ENCODE measurements around the gene RASGEF1C. TPM values are rescaled to one million over a fixed set of nuclear protein-coding genes. Genes with fewer than 3 reads are reported as not detected.

RASGEF1C gene
- total RNA-seq, 2 experiments from 2014 or later, result not detected

DNA sequence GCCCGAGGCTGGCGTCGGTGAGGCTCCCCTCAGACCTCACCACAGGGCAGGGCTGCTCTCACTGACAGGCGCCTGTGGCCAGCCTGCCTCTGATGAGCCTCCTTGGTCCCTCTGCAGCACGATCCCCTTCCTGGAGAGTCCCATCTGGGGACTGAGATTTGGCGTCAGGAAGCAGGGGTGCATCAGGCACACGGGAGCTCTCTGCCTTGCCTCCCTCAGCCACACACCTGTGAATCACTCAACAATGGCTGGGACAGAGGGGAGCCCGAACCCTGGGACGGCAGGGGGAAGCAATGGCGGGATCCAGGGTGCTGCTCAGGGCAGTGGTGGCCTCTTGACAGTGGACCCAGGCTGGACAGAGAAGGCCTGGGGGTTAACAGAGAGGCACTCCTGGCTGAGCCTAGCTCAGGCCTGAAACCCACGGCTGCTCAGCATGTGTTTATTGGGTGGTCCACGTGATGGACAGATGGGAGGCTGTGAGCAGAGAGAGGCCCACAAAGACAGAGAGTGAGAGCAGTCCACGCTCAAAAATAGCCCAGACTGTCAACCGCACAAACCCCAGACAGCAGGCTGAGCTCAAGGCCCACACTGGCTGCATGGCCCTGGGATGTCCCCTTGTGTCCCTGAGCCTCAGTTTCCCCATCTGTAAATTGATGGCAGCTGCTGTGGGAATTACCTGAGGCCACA lies 11.9 kb downstream of the RASGEF1C start:
- Histone ChIP-seq H3K4me3 (ENCODE audit: low read length) (no peak overlapping the region), H3K9me3 (ENCODE audit: control insufficient read depth in 1 of 2, insufficient read depth in 1 of 2, low read length in 2 of 2) (peaks cover 0 to 23% of the 10 kb centered on the region in 2 experiments), H3K27me3 (ENCODE audit: control insufficient read depth in 1 of 2, insufficient read depth in 2 of 2, low read length in 2 of 2) (peaks cover 0 to 4% of the 10 kb centered on the region in 2 experiments), H3K4me1 (ENCODE audit: insufficient read depth, low read length) (no peaks in the 10 kb centered on the region), H3K27ac (ENCODE audit: low read depth in 1 of 2, low read length in 2 of 2) (no peak overlapping the region), H3K36me3 (ENCODE audit: insufficient read depth, low read length) (no peaks in the 10 kb centered on the region)
- no peak overlapping the region for H3K27ac Mint-ChIP-seq
- POLR2A ChIA-PET, result no interaction called here
- peaks cover 35% of the 10 kb centered on the region for H3K27me3 Mint-ChIP-seq
- no peaks in the 10 kb centered on the region for H3K4me1 Mint-ChIP-seq (ENCODE audit: low read depth)
- no peak for ATAC-seq (ENCODE audit: poor library complexity)
- TF ChIP-seq, protein P1, sequence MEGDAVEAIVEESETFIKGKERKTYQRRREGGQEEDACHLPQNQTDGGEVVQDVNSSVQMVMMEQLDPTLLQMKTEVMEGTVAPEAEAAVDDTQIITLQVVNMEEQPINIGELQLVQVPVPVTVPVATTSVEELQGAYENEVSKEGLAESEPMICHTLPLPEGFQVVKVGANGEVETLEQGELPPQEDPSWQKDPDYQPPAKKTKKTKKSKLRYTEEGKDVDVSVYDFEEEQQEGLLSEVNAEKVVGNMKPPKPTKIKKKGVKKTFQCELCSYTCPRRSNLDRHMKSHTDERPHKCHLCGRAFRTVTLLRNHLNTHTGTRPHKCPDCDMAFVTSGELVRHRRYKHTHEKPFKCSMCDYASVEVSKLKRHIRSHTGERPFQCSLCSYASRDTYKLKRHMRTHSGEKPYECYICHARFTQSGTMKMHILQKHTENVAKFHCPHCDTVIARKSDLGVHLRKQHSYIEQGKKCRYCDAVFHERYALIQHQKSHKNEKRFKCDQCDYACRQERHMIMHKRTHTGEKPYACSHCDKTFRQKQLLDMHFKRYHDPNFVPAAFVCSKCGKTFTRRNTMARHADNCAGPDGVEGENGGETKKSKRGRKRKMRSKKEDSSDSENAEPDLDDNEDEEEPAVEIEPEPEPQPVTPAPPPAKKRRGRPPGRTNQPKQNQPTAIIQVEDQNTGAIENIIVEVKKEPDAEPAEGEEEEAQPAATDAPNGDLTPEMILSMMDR (IDR thresholded peaks at IDR 0.05), result no peak
- CTCF ChIA-PET, result no interaction called here
- no peak for DNase-seq
- H3K36me3 Mint-ChIP-seq (ENCODE audit: low read depth), result no peaks in the 10 kb centered on the region
- intact Hi-C loops (cut with DNase I, micrococcal nuclease), result no loop called here
- no peaks in the 10 kb centered on the region for H3K9me3 Mint-ChIP-seq
- no peak overlapping the region for H3K4me3 Mint-ChIP-seq

DNA sequence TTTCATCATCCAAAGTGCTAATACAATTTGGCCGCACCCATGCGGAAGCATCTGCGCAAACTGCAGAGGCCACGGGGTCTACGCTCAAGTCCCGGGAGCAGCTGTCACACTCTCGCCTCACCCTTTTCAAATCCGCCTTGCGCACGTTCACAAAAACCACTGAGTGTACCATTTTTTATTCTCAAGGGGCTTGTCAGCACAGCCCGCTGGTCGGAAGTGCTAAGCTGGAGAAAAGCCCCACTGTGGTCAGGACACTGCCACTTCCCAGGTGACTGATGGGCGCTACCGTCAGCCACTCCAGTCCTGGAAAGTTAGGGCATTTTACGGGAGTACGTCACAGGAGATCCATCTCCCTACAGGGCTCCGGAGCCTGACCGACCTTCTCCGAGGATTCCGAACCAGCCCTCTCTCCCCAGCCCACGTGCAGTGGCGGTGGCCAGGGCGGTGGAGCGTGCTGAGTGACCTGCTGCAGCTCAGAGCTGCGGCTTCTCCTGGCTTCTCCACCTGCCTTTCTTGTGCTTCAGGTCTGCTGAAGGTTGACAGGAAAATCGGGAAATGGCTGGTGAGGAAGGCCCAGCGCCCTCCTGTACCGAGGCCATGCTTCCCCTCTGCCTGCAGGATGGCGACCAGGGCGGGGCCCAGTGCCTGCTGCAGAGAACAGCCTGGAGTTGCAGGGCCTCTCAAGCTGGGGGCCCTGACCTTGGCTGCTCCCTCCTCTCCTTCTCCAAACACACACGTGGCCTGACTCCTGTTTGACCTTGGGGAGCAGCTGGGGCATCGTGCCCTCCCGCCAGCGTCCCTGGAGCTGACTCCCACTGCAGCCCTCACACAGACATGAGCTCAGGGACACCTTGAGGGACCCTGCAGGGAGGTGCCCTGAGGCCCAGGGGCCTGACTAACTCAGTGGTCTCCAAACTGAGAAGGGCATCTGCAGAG lies 14.3 kb downstream of the RASGEF1C start:
- peaks cover 24% of the 10 kb centered on the region for H3K27me3 Mint-ChIP-seq
- Histone ChIP-seq H3K27ac (ENCODE audit: low read depth in 1 of 2, low read length in 2 of 2) (no peak overlapping the region), H3K9me3 (ENCODE audit: control insufficient read depth in 1 of 2, insufficient read depth in 1 of 2, low read length in 2 of 2) (peaks cover 0 to 23% of the 10 kb centered on the region in 2 experiments), H3K36me3 (ENCODE audit: insufficient read depth, low read length) (no peaks in the 10 kb centered on the region), H3K27me3 (ENCODE audit: control insufficient read depth in 1 of 2, insufficient read depth in 2 of 2, low read length in 2 of 2) (peaks cover 0 to 4% of the 10 kb centered on the region in 2 experiments), H3K4me1 (ENCODE audit: insufficient read depth, low read length) (no peaks in the 10 kb centered on the region), H3K4me3 (ENCODE audit: low read length) (no peak overlapping the region)
- TF ChIP-seq, protein P1 (IDR thresholded peaks at IDR 0.05), result no peak
- no peaks in the 10 kb centered on the region for H3K4me1 Mint-ChIP-seq (ENCODE audit: low read depth)
- no peaks in the 10 kb centered on the region for H3K9me3 Mint-ChIP-seq
- no peak overlapping the region for H3K27ac Mint-ChIP-seq
- DNase-seq, result no peak
- ChIA-PET CTCF (no interaction called here), POLR2A (no interaction called here)
- ATAC-seq (ENCODE audit: poor library complexity), result no peak
- H3K36me3 Mint-ChIP-seq (ENCODE audit: low read depth), result no peaks in the 10 kb centered on the region
- no peak overlapping the region for H3K4me3 Mint-ChIP-seq
- intact Hi-C loops (cut with DNase I, micrococcal nuclease), result no loop called here

DNA sequence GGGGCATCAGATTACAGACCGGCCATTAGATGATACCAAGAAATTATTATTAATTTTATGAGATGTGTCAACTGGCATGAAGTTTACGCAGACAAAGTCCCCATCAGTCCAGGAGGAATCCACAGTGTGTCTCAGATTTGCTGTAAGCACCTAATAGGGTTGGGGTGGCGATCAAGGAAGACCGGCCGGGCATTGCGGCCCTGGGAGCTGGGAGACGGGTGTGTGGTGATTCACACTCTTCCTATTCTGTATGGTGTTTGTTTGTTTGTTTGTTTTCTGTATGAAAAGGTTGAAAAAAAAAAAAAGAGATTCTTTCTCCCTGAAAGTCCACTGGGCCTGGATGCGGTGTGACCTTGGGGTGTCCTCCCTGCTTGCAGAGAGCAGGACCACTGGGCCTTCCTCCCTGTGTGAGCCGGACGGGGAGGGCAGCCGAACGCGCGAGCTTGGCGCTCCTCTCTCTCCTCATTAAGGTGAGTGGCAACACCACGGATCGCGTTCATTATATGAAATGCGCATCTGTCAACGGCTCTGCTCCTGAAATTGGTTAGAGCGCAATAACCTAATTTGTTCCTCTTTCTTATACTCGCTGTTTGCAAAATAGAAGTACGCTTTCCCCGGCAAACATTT lies 15.1 kb downstream of the RASGEF1C start:
- Mint-ChIP-seq H3K4me3 (no peak overlapping the region), H3K27ac (no peak overlapping the region), H3K4me1 (ENCODE audit: low read depth) (no peaks in the 10 kb centered on the region), H3K9me3 (no peaks in the 10 kb centered on the region), H3K36me3 (ENCODE audit: low read depth) (no peaks in the 10 kb centered on the region), H3K27me3 (peaks cover 15% of the 10 kb centered on the region)
- Histone ChIP-seq H3K36me3 (ENCODE audit: insufficient read depth, low read length) (no peaks in the 10 kb centered on the region), H3K27ac (ENCODE audit: low read depth in 1 of 2, low read length in 2 of 2) (no peak overlapping the region), H3K27me3 (ENCODE audit: control insufficient read depth in 1 of 2, insufficient read depth in 2 of 2, low read length in 2 of 2) (peaks cover 0 to 4% of the 10 kb centered on the region in 2 experiments), H3K4me1 (ENCODE audit: insufficient read depth, low read length) (no peaks in the 10 kb centered on the region), H3K4me3 (ENCODE audit: low read length) (no peak overlapping the region), H3K9me3 (ENCODE audit: control insufficient read depth in 1 of 2, insufficient read depth in 1 of 2, low read length in 2 of 2) (peaks cover 0 to 23% of the 10 kb centered on the region in 2 experiments)
- no peak for DNase-seq
- intact Hi-C loops (cut with DNase I, micrococcal nuclease), result no loop called here
- POLR2A ChIA-PET, result no interaction called here
- no peak for ATAC-seq (ENCODE audit: poor library complexity)
- TF ChIP-seq, protein P1 (IDR thresholded peaks at IDR 0.05), result no peak
- CTCF ChIA-PET, result no interaction called here
